Measurements from ENCODE around the gene ARF3. TPM values are rescaled to one million over a fixed set of nuclear protein-coding genes. Genes with fewer than 3 reads are reported as not detected.

Gene ARF3
- total and polyA plus RNA-seq, 2 donors (not counting 1 experiment from before 2014, with no cell fraction given): 31.7 to 77.5 TPM

GRCh38 chr12:48925304-48926011 is 31.8 kb downstream of the ARF3 start, which contains the start of gene FKBP11:
Gene FKBP11, minus strand, starts transcription at chr12:48925492. Its CDS starts 64 bp downstream, at chr12:48925428.
- Histone ChIP-seq H3K4me3 (ENCODE audit: control extremely low read depth in 1 of 5, extremely low read depth in 1 of 5, insufficient read depth in 1 of 5, low read depth in 2 of 5, low read length in 4 of 5) (peak within 1 kb of the TSS; percentile 70 to 100 (median 84)), H3K27ac (ENCODE audit: low read length in 2 of 2) (peak within 1 kb of the TSS; percentile 88 to 94), H3K36me3 (replicated peaks in 1 of 2; ENCODE audit: control extremely low read depth in 1 of 2, control insufficient read depth in 1 of 2, extremely low read depth in 1 of 2, insufficient read depth in 2 of 2, low read length in 1 of 2) (peaks cover 0 to 4% of the 10 kb centered on the region in 2 experiments), H3K9ac (ENCODE audit: low read length) (peak within 1 kb of the TSS; percentile 99), H3K9me3 (ENCODE audit: control extremely low read depth in 1 of 3, control insufficient read depth in 2 of 3, insufficient read depth in 1 of 3, low read length in 2 of 3) (no peaks in the 10 kb centered on the region), H3K27me3 (replicated peaks in 1 of 4; ENCODE audit: control extremely low read depth in 1 of 4, control insufficient read depth in 3 of 4, insufficient read depth in 4 of 4, low read length in 3 of 4) (no peaks in the 10 kb centered on the region), H2AFZ (ENCODE audit: insufficient read depth, low read depth, low read length, poor library complexity, severe bottlenecking) (peak within 1 kb of the TSS; percentile 92), H4K20me1 (ENCODE audit: control insufficient read depth, insufficient read depth, low read length, poor library complexity, severe bottlenecking) (no peaks in the 10 kb centered on the region), H3K4me2 (replicated peaks; ENCODE audit: low read depth, low read length, poor library complexity, severe bottlenecking) (peak within 1 kb of the TSS; percentile 87), H3K79me2 (ENCODE audit: control insufficient read depth, insufficient read depth, low read length) (no peaks in the 10 kb centered on the region), H3K4me1 (ENCODE audit: control insufficient read depth in 2 of 2, insufficient read depth in 2 of 2, low read length in 2 of 2) (peaks cover 10 to 12% of the 10 kb centered on the region in 2 donors)
- intact Hi-C loops (cut with micrococcal nuclease): loop anchor here (2.0 kb wide), 2 partner anchors 21 to 73 kb away; partner anchors contain the start of gene DDX23
- ATAC-seq (ENCODE audit: low read depth) (peak; percentile 85), DNase-seq (peak; percentile 78)
- 2% methylated on average over 37 of the region's 38 CpGs for WGBS (ENCODE audit: insufficient coverage)
- ChIA-PET CTCF (interaction anchor here (0.6 to 7.0 kb wide), 25 partner anchors 11 to 173 kb away, joined by 3 to 104 read pairs (median 4); partner anchors contain the start of genes ARF3, DDX23, PRKAG1 and WNT1), POLR2A (interaction anchor here (0.6 to 1.4 kb wide), 7 partner anchors 10 to 263 kb away, joined by 3 to 8 read pairs (median 3); partner anchors contain the start of genes DDX23 and TUBA1A)
- H3K4me3 Mint-ChIP-seq: peak within 1 kb of the TSS; percentile 98
- peaks cover 14% of the 10 kb centered on the region for H3K4me1 Mint-ChIP-seq
- TF ChIP-seq EZH2 (IDR thresholded peaks at IDR 0.05; ENCODE audit: borderline replicate concordance, insufficient read depth, low read depth, low read length, poor library complexity, severe bottlenecking) (no peak), CTCF (IDR thresholded peaks at IDR 0.05) (no peak)
- H3K27me3 Mint-ChIP-seq: no peaks in the 10 kb centered on the region
- H3K27ac Mint-ChIP-seq: peak within 1 kb of the TSS; percentile 95
- H3K9me3 Mint-ChIP-seq (ENCODE audit: insufficient read depth): no peaks in the 10 kb centered on the region
